ENCODE data around the gene GNAI2.

GNAI2 gene

DNA sequence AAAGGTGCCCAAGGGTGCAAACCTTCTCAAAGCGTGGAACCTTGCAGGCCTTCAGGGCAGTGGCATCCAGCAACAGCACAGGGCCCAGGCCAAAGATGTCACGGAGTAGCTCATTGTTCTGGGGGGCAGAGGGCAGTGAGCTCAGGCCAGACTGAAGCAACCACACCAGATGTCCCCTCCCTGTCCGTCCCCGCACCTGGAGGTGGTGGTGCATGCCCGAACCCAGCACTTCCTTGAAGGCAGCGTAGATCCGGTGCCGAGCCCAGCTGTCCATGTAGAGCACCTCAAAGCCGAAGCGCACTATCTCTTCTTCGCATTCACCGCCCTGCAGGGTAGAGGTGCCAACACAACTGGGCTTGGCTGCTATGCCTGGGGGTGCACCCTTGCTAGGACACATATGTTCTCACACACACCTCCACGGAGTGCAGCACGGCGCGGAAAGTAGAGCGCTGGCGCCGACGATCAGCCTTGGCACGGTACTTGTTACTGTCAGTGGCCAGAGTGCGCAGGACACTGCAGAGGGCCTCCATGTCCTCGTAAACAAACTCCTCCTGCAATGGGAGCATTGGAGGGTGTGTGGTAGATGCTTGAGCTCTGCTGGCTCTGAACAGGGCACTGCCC is 52.5 kb downstream of the GNAI2 start:
- no peak overlapping the region for H3K4me3 ChIP-seq (ENCODE audit: low read depth, low read length)
- TF ChIP-seq, protein P1, sequence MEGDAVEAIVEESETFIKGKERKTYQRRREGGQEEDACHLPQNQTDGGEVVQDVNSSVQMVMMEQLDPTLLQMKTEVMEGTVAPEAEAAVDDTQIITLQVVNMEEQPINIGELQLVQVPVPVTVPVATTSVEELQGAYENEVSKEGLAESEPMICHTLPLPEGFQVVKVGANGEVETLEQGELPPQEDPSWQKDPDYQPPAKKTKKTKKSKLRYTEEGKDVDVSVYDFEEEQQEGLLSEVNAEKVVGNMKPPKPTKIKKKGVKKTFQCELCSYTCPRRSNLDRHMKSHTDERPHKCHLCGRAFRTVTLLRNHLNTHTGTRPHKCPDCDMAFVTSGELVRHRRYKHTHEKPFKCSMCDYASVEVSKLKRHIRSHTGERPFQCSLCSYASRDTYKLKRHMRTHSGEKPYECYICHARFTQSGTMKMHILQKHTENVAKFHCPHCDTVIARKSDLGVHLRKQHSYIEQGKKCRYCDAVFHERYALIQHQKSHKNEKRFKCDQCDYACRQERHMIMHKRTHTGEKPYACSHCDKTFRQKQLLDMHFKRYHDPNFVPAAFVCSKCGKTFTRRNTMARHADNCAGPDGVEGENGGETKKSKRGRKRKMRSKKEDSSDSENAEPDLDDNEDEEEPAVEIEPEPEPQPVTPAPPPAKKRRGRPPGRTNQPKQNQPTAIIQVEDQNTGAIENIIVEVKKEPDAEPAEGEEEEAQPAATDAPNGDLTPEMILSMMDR (IDR thresholded peaks at IDR 0.05; ENCODE audit: control insufficient read depth, extremely low read depth, insufficient read depth) = no peak
- DNase-seq (ENCODE audit: low read depth) = no peak

- H3K4me3 ChIP-seq (ENCODE audit: low read depth, low read length) = no peak overlapping the region
- TF ChIP-seq, protein P1 (IDR thresholded peaks at IDR 0.05; ENCODE audit: control insufficient read depth, extremely low read depth, insufficient read depth) = no peak
- no peak for DNase-seq (ENCODE audit: low read depth)
These were observed 53.1 kb downstream of the GNAI2 start for GRCh38 chr3:50289130-50289529.

DNA sequence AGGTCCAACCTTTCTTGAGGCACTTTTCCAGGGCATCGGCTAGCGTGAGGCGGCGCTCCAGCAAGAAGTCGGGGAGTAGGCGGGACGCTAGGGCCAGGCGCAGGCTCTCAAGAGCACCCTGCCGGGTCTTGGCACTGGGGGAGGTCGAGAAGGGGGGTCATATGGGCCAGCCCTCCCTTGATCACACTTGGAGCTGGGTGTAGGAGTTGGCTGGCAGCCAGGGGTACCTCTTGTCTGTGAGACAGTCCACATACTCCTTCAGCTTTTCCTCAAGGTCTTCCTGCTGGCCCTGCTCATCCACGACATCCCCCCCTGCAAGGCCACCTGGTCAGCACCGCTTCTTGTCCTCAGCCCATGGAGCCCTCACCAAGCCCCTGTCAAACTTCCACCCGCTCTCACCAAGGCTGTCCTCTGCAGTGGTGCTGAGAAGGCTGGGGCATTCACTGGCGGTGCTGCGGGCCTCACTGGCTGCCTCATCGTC is 54.2 kb downstream of the GNAI2 start:
- TF ChIP-seq, protein P1 (IDR thresholded peaks at IDR 0.05; ENCODE audit: control insufficient read depth, extremely low read depth, insufficient read depth) = no peak
- no peak overlapping the region for H3K4me3 ChIP-seq (ENCODE audit: low read depth, low read length)
- no peak for DNase-seq (ENCODE audit: low read depth)

DNA sequence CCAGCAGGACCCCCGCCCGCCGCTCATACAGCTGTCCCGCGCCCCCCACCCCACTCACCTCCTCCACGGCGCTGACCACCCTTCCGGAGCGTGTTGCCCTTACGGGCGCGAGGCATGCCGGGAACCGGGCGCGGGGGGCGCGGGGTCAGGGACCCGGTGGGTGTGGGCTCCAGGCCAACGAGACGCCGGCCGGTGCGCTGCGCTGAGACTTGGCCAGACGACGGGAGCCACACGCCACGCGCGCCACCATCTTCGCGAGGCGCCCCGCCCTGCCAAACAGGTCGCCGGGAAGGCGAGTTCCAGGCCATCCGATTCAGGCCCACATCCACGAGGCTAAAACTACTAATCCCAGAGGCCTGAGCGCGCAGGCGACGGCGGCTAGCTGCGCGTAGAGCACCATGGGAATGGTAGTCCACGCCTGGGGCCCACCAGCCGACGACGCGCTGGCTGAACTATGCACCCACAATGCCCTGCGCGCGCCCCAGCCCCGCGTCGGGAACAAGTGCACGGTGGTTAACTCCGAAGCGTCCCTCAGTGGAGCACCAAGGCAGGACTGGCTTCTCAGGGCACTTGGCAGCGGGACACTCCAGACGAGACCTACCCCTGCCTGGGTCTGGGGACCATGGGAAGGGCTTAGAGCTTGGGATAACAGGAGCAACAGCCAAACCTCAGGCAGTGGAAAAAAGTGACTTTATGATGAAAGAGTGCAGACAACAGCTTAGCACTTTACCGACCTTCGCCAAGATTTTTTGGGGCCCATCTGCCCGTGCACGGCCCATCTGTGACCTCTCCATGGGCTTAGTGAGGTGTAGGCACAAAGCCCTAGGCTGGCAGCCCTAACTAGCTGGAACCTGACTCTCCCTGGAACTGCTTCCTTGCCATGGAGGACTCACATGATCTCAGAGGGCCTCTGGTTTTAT is 56.4 kb downstream of the GNAI2 start, which contains the start of gene IFRD2:
IFRD2 (minus strand) TSS at position 271 of the 920 bp plus-strand sequence; CDS start at position 116, 155 bp downstream.
- TF ChIP-seq, protein P1 (IDR thresholded peaks at IDR 0.05; ENCODE audit: control insufficient read depth, extremely low read depth, insufficient read depth) = no peak
- peak; percentile 96 for DNase-seq (ENCODE audit: low read depth)
- peak within 1 kb of the TSS; percentile 65 for H3K4me3 ChIP-seq (ENCODE audit: low read depth, low read length)

DNA sequence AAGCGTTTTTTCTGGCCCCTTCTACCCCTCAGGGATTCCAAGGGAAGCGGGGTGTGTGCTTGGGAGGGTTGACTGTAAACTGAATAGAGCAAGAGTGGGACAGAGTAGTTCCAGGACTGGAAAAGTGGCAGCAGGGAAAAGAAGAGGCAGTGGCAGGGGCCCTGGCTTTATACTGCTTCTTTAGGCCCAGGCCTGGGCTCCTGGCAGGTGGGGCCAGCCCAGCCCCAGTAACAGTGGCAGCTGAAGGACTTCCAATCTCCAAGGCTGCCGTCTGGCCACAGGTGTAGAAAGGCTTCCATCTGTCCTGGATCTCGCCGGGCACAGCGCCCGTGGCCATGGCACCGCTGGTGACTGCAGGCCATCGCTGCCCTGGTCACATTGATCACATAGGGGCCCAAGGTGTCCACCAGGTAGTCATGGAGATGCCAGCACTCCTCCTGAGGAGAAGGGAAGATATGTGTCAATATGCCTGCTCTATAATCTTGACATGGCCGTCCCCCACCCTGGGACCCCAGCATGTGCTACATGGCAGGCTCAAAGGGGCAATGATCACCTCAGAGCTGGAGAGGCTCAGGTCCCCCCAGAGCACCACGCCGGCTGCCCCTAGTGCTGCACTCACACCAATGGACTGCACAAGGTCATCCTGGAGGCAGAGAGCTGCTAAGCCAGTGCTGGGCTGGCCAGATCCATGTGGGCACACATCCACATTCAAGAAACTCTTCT is 57.2 kb downstream of the GNAI2 start:
- no peak for DNase-seq (ENCODE audit: low read depth)
- peak overlapping the region; percentile 65 for H3K4me3 ChIP-seq (ENCODE audit: low read depth, low read length)
- TF ChIP-seq, protein P1 (IDR thresholded peaks at IDR 0.05; ENCODE audit: control insufficient read depth, extremely low read depth, insufficient read depth) = no peak

- TF ChIP-seq, protein P1 (IDR thresholded peaks at IDR 0.05; ENCODE audit: control insufficient read depth, extremely low read depth, insufficient read depth) = no peak
- no peak overlapping the region for H3K4me3 ChIP-seq (ENCODE audit: low read depth, low read length)
- no peak for DNase-seq (ENCODE audit: low read depth)
These were observed 58.1 kb downstream of the GNAI2 start for GRCh38 chr3:50294089-50294488.
